ENCODE measurements around the gene CPT2. TPM values are rescaled to one million over a fixed set of nuclear protein-coding genes. Genes with fewer than 3 reads are reported as not detected.
A peak's percentile ranks its signal among the peaks of the same experiment; 100 is the strongest.

CPT2 gene
- total and polyA plus RNA-seq, 2 of the 13 experiments (the other 11 are each of a cell fraction or from before 2014, with no cell fraction given): 12.6 to 14.6 TPM

- TF ChIP-seq ZNF326 (CRISPR knock-in tag; IDR thresholded peaks at IDR 0.05; ENCODE audit: borderline replicate concordance) (no peak), ELF3 (CRISPR knock-in tag; IDR thresholded peaks at IDR 0.05) (peak; percentile 89), NFIC (IDR thresholded peaks at IDR 0.05; ENCODE audit: low read length) (no peak), ZEB1 (IDR thresholded peaks at IDR 0.05; ENCODE audit: insufficient replicate concordance, low read depth) (peak; percentile 26), CC2D1A (CRISPR knock-in tag; IDR thresholded peaks at IDR 0.05) (peak; percentile 60; the same call in 1 of the 2 replicates), TFDP1 (CRISPR knock-in tag; IDR thresholded peaks at IDR 0.05; ENCODE audit: borderline replicate concordance) (peak; percentile 69; the same call in 1 of the 2 replicates), ZNF260 (CRISPR knock-in tag; IDR thresholded peaks at IDR 0.05; ENCODE audit: borderline replicate concordance, low read depth) (no peak), GATAD2A (CRISPR knock-in tag; IDR thresholded peaks at IDR 0.05) (peak; percentile 42; the same call in 1 of the 2 replicates), ZNF597 (CRISPR knock-in tag; IDR thresholded peaks at IDR 0.05) (no peak), ZNF670 (CRISPR knock-in tag; IDR thresholded peaks at IDR 0.05; ENCODE audit: borderline replicate concordance) (no peak), CTCF (CRISPR knock-in tag; IDR thresholded peaks at IDR 0.05) (no peak; the same call in 1 of the 2 replicates), ZMAT3 (CRISPR knock-in tag; conservative IDR thresholded peaks at IDR 0.05) (0 out of 2 replicates have a peak, but pooled peaks have one; percentile 55), ZNF703 (CRISPR knock-in tag; IDR thresholded peaks at IDR 0.05; ENCODE audit: borderline replicate concordance) (0 out of 2 replicates have a peak, but pooled peaks have one; percentile 43), RNF219 (CRISPR knock-in tag; IDR thresholded peaks at IDR 0.05) (no peak), SP4 (CRISPR knock-in tag; IDR thresholded peaks at IDR 0.05) (peak; percentile 92), THAP8 (CRISPR knock-in tag; IDR thresholded peaks at IDR 0.05; ENCODE audit: borderline replicate concordance) (0 out of 2 replicates have a peak, but pooled peaks have one; percentile 44), ZNF644 (CRISPR knock-in tag; IDR thresholded peaks at IDR 0.05; ENCODE audit: low read depth) (no peak), TEF (CRISPR knock-in tag; IDR thresholded peaks at IDR 0.05) (no peak), YEATS2 (CRISPR knock-in tag; IDR thresholded peaks at IDR 0.05; ENCODE audit: borderline replicate concordance) (peak; percentile 96)
These were observed 41.9 kb downstream of the CPT2 start, which contains the start of gene MAGOH (continued) for GRCh38 chr1:53238197-53239155.
